HG03097 (cell line): ENCODE results near the gene RAPGEF2.

Source experiments
- ATAC-seq: cut with Tn5 transposase; IDR thresholded peaks from one replicate; pipeline ENCODE4 v1.9.1; 2021; ENCODE audit not compliant: unreplicated experiment, low FRiP score

The RAPGEF2 gene

DNA sequence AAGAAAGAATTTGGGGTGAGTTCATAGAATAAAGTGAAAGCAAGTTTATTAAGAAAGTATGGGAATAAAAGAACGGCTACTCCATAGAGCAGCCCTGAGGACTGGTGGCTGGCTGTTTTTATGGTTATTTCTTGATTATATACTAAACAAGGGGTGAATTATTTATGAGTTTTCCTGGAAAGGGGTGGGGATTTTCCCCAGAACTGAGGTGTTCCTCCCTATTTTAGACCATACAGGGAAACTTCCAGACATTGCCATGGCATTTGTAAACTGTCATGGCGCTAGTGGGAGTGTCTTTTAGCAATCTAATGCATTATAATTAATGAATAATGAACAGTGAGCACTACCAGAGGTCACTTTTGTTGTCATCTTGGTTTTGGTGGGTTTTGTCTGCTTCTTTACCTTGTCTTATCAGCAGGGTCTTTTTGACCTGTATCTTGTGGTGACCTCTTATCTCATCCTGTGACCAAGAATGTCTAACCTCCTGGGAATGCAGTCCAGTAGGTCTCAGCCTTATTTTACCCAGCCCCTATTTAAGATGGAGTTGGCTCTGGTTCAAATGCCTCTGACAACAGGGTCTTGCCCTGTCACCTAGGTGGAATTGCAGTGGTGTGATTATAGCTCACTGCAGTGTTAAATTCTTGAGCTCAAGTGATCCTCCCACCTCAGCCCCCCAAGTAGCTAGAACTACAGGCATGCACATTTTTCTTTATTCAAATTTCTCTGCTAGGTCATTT lies 27.1 kb downstream of the RAPGEF2 start:
- no peak for ATAC-seq

DNA sequence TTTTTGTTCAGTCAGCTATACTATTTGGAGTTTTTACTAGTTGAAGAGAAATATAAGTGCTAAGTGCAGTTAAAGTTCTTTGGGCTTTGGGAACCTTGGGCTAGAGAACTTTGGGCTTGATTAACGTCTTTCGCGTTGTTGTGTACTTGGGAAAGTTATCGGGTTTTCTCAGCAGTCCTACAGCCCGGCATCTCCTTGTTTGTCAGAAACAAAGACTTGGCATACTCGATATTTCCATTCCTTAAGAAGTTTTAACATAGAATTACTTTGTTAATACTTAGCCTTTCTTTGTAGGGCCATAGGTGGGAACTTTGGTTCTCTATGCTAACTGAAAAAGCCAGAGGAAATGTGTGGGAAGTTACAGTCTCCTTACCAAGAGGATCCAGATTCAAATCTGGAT lies 28.7 kb downstream of the RAPGEF2 start:
- ATAC-seq, result no peak

DNA sequence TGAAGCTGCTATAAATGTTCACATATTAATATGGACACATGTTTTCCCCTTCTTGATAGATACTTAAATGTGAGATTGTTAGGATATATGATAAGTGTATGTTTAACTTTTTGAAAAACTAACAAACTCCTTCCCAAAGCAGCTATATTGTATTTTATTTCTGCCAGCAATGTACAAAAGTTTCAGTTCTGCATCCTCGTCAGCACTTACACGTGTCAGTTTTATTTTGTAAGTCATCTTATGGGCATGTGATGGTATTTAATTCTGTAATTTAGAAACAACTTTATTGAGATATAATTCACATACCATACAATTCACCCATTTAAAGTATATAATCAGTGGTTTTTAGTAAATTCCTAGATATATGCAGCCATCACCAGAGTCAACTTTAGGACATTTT lies 31.6 kb downstream of the RAPGEF2 start:
- no peak for ATAC-seq

DNA sequence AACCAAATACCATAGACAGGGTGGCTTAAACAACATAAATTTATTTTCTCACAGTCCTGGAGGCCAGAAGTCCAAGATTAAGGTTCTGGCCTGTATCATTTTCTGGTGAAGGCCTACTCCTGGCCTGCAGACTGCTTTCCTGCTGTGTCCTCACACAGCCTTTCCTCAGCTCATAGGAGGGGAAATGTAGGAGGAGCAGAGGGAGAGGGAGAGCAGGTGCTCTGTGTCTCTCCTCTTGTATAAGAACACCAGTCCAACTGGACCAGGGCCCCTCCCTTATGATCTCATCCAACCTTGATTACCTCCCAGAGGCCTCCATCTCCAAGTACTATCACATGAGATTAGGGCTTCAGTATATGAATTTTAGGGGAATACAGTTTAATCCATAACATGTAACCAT lies 34.3 kb downstream of the RAPGEF2 start:
- ATAC-seq, result no peak

DNA sequence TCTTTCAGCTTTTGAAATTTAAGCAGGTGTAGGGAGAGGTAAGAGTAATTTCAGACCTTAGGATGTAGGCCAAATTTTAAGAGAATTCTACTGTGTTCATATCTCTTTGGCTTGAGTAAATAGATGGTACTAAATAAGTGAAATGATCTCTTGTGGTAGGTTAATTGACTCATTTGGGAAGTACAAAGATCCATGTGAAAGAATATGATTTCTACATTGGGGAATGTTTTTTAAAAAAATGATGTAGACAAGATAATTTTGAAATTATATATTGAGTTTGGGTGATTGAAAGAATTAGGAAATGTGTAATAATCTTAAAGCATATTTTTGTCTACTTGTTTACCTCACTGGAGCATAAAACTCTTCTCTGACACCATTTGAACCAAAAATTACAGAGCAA lies 35.6 kb downstream of the RAPGEF2 start:
- ATAC-seq, result no peak

DNA sequence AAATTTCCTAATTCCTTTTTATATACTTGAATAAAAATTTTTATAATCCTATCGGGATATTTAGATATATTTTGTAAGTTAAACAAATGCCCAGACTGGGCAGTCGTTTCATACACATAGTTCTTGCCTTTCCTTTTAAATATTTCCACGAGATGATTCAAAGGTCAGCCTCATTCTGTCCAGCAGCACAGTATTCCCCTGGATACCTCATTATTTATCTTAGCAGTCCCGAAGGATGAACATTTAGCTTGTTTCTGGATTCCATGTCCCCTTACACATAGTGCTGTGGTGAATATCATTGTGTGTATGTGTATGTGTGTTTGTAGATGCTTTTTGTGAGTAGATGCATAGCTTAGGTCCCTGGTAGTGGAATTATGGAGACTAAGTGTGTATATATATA lies 38.3 kb downstream of the RAPGEF2 start:
- ATAC-seq, result no peak

DNA sequence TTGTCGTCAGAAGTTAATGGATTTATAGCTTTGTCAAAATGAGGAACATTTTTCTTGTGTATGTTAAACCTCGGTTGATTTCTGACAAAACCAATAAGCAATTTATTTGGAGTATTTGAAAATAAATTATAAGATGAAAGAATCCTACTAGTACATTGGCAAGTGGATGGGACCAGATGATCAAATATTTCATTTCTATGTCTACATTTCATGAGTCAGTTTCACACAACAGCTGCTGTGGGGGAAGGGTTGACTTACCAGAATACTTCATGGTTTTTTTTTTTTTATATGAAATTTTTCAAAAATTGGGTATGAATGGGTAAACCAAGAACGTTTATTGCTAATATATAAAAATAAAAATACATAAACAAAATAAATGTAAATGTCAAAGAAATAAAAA lies 39.4 kb downstream of the RAPGEF2 start:
- ATAC-seq, result no peak

DNA sequence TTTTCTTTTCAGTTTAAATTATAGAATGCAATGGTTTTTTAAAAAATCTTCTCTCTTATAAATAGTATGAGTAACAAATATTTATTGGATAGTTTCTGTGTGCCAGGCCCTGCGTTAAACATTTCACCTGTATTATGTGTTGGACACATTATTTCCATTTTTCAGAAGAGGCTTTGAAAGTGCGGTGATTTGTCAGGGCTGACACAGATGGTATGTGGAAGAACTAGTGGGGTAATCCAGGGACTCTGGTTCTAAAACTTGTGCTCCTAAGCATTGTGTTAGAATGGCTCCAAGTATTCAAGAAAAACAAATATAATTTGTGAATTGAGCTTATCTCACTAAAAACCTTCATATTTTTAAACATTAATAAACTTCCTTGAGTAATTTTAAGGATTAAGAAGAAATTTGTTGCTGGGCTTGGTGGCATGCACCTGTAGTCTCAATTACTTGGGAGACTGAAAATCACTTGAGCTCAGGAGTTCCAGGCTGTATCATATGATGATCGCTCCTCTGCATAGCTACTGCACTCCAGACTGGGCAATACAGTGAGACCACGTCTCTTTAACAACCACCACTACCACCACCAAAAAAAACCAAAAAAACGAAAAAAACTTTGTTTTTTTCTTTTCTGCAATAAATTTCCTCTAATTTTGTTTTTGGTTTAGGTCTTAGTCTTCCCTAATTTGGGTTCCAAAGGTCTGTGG lies 40.0 kb downstream of the RAPGEF2 start:
- ATAC-seq, result no peak

DNA sequence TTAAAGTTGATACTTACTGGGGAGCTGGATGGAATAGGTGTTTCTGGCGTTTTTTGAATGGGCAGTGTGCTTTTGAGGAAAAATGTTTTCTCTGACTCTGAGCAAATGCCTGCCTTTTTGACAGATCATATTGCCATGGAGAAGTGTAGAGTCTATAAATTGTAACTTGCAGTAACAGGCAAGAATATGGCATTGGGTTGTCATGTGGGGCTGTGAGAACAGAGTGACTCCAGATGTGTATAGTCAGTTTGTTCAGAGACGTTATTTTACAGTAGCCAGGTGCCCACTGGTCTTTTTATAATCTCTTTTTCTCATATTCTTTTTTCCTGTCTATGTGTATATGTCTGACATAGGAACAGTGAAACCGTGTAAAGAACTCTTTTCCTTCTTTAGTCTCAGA lies 40.8 kb downstream of the RAPGEF2 start:
- no peak for ATAC-seq

DNA sequence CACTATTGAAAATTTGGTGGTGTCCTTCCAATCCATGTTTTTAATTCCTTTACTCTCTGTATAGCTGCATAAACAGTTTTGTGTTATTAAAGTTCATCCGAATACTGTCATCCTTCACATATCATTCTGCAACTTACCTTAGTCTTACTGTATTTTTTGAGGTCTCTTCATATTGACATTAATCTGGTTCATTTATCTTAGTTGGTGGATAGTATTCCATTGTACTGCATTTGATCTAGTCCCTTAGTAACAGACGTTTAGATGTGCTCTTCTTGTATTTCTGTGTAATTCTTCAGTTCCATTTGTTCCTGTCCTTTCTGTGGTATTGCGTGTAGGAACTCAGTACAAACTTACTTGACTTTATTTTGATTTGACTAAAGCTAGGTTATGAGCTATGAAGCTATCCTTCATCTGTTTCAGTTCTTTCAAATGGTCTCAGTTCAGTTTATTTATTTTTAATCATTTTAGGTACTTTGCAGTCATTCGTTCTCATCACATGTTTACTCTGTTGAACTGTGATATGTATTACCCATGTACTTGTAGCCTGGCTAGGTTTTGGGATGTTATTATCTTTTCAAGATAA lies 41.3 kb downstream of the RAPGEF2 start:
- no peak for ATAC-seq

DNA sequence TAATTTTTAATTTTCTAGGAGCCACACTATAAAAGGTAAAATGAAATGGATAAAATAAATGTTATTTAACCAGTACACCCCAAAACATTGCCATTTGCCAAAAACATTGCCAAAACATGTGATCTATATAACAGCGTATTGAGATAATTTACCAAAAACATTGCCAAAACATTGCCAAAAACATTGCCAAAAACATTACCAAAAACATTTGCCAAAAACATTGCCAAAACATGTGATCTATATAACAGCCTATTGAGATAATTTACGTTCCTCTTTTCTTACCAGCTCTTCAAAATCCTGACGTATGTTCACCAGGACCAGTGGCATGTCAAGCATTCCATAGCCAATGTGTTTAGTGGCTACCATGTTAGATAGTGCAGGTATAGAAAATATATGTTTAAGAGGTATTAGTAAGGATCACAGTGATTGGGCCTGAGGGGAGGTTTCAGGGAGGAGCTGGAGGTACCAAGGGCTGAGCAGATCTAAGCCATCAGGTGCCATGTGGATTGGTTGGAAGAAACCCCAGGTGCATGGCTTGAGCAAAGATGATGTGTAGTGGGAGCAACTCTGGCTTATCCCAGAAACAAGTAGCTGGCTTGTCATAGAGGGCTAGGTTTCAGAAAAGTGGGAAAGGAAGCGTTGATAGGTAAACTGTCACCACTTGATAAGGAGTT lies 42.6 kb downstream of the RAPGEF2 start:
- no peak for ATAC-seq

DNA sequence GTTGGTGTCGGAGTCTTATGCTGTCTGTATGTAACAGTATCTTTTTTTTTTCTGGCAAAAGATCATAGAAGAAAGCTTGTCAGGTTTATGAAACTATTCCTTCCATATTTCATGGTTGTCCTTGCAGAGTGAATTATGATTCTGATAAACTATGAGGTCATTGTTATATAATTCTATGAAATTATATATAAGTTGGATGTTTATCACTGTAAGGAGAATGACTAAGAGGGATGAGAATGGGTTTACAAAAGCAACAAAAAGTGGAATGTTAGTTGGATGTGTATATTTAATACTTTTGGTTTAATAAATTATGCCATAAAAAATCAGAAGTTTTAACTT lies 43.1 kb downstream of the RAPGEF2 start:
- ATAC-seq, result no peak

DNA sequence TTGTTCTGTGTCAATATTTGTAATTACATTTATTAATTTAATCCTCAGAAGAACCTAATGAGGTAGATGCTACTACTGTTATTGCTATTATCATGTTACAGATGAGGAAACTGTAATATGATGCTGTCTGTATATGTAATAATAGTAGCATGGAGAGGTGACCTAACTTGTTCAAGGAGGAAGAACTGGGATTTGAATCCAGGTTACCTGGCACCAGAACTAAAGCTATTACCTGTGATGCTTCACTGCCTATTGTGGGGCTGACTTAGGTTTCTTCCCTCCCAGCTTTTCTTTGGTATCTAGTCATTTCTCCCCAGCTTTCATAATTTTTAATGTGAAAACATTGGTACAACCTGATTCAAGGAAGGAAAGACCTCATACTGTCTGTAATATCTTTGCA lies 43.6 kb downstream of the RAPGEF2 start:
- no peak for ATAC-seq

DNA sequence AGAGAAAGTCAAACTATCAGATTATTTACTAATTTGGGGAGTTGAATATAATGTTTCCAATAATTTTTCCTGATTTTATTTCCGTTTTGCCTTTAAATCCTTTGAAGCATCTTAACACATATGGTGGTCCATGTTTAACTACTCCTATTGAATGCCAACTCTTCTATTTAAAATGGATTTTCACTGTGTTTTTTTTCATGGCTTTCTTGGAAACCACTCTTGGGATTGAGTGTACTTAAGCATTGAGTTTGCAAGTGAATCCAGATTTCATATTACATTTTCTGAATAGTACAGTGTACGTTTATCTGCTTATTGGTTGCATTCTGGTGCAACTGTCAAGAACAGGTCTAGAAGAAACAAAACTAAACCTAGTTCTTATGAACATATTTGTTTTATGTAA lies 45.6 kb downstream of the RAPGEF2 start:
- no peak for ATAC-seq

DNA sequence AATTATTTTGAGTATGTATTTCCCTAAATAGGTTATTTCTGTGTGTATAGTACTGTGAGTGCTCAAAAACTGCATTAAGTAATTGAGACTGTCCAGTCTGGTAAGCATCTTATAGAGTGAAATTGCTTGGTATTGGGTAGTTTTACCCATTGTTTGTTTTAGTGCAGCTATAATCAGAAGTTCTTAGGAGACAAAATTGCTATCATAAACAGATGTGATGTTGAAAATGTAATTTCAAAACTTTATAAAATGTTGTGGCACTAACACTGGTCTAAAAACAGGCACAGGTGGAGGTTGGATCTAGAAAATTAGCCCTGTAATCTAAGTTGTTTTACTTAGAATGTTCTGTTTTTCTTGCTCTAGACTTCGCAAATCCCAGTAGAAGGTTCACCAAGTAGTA lies 46.8 kb downstream of the RAPGEF2 start:
- ATAC-seq, result no peak

DNA sequence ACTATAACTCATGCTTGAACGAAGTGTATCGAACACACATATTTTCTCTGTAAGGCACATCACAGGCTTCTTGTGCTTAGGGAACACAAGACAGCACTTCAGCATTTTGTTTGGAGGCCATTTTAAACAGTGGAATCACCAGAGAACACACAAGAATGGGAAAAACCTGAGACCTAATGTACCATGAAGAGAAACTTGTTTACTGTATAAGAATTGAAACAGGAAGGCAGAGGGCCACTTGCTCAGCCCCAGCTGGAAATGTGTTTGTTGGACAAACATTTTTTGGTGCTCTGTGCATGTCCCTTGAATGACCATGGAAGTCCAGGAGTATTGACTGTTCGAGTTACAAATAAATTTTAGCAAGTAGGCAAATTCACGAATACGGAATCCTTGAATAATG lies 47.5 kb downstream of the RAPGEF2 start:
- ATAC-seq, result no peak

DNA sequence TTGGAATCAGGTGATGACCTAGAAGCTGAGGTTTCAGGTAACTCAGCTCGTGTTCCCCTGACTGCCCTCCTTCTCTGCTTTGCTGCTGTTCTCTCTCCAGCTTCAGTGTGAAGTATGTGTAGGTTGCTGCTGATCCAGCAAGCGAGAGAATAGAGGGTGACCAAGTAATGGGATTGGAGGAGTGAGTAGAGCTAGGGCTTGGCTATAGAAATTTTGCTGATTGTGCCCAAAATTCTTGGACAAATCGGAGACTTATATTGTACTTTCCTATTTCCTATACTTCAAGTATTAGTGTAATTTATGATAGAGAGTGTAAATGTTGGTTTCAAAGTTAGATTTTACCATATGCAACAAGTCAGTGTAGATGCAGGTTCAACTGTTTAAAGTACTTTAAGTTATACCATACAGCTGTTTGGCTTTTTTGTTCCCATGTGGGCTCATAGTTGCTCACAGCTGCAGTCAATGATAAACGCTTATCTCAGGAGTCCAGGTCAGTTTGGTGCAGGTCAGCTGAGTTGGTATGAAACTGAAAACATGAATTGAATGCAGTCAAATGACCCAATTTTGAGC lies 48.0 kb downstream of the RAPGEF2 start:
- ATAC-seq, result no peak

DNA sequence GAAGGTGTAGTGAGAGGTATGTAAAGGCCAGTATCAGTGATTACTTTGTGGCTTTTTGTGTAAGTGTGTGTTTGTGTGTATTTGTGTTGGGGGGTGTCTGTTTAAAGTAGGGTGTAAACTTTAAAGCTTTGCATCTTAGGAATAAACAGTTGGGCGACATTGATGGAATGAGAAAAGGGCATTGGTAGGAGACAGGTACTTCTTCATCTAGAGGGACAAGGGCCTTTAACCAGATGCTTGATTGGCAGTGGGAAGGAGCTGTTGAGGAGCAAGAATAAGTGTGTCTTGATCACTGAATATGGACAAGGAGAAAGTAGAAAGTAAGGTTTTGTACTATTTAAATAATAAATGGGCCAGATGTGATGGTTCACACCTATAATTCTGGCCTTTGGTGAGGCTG lies 48.8 kb downstream of the RAPGEF2 start:
- no peak for ATAC-seq

DNA sequence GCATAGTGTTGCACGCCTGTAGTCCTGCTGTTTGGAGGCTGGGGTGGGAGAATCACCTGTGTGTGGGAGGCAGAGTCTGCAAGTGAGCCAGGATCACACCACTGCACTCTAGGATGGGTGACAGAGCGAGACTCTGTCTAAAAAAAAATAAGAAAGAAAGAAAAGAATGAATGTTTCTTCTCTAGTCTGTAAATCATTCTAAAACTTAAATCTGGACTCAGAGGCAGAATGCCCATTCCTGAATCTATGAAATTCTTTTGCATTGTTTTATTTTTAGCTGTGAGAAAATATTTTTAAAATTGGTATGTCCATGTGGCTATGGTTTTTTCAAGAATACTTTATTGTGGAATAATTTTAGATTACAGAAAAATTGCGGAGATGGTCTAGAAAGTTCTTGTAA lies 49.3 kb downstream of the RAPGEF2 start:
- ATAC-seq, result no peak

DNA sequence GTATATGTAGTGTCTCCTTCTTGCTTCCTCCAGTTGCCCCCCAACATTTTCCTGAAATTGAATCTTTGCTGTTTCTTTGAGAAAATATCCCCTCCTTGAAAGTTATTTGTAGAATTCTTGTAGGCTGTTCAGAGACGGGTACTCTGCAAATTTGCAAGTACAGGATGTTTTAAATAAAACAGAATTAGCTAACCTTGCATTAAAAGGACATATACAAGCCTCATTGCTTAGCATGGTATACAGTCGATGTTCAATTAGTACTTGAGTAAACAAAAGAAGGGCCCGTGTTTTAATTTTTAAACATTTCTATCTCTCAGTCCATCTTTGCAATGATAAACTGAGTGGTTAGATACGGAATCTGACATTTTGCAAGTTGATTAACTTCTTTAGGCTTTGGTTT lies 50.8 kb downstream of the RAPGEF2 start:
- ATAC-seq, result no peak

DNA sequence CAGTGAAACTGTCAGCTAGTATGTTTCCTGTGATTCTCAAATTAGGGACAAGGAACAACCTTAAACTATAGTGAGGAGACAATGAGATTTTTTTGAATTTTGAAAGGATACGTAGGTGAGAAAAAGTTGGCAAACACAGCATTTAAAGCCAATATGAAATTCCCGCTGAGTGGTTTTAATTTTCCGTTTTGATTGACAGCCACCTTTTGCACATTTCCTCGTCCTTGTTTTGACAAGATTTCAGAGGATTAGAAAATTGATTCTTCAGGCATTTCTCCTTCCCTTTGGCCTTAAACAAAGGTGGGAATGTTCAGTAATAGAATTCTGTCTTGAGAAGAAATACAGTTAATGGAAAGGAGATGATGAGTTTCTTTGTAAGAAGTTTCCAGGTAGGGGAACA lies 52.2 kb downstream of the RAPGEF2 start:
- no peak for ATAC-seq
